NOMO-1 treated with DMSO at 0.1 percent for 48 hours (cell line): ENCODE data around the gene RCN2.
"Not testable (repeated sequence)": the region's sequence is repeated elsewhere in the genome, so short reads cannot be mapped to it uniquely, and the experiment has no call there.

Source experiments
- DNase-seq: peaks from one replicate; lab custom pipeline; 2025; ENCODE audit not compliant: unreplicated experiment; lab: John Stamatoyannopoulos, UW

RCN2 gene

DNA sequence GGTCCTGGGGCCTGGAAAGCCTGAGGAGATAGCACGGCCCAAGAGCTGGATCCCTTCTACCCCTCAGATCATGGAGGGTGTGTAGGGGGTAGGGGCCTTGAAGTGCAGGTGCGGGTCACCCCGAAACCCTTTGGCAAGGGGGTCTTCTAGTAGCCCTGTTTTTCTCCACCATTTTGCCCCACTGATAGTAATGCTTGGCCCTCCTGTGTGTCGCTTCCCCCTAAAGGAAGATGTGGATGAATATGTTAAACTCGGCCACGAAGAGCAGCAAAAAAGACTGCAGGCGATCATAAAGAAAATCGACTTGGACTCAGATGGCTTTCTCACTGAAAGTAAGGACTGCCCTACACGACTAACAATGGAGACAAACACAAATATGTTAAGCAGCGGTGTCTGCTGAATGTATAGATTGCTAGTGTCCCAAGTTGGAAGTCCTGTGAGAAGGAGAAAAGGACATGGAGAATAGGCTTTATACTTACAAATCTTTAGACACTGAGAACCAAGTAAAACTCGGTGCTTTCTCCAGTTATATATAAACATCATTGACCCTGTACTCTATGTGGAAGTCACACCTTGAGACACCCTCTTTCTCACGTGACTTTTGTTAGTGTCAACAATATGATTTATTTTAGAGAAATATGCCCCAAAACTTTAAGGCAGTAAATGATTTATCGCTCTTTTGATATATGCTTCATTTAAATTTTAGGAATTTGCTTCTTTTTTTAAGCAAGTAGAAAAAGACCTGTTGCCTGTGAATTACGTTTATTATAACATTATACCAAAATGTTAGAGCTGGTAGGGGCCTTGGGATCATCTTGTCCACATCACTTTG, 802 bp downstream of the RCN2 start:
- DNase-seq = no peak

DNA sequence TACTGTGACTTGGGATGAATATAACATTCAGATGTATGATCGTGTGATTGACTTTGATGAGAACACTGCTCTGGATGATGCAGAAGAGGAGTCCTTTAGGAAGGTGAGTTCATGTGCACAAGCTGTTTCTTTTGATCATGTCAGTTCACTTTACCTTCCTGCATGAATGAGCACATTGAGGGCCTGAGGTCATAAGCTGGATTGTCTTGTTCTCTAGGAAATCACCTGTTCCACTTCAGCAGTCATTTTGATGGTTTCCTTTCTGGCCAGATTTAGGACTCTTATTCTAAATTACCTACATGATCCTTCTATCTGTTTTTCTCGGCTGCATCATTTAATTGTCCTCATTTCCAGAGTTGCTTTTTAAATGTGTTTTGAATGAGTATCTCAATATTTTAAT, 4.1 kb downstream of the RCN2 start:
- no peak for DNase-seq

DNA sequence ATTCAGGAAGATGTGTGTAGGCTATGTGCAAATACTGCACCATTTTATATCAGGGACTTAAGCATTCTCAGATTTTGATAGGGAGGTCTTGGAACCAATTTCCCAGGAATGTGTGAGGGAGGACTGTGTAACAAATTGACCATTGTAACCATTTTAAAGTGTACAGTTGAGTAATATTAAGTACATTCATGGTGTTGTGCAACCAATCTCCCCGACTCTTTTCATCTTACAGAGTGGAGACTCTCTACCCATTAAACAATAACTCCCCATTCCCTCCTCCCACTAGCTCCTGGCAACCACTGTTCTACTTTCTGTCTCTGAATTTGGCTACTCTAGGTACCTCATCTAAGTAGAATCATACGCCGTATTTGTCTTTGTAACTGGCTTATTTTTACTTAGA, 5.1 kb downstream of the RCN2 start:
- DNase-seq = no peak

DNA sequence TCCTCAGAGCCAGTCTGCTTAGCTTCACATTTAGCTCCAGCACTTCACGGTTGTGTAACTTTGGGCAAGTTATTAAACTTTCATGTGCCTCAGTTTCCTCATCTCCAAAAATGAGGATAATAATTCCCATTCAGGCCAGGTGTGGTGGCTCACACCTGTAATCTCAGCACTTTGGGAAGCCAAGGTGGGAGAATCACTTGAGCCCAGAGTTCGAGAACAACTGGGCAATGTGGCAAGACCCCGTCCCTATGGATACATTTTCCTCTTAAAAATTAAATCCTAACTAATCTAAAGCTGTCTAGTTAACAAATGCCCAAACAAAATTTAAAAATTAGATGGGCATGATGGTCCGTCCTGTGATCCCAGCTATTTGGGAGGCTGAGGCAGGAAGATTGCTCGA, 7.2 kb downstream of the RCN2 start:
- DNase-seq = no peak

DNA sequence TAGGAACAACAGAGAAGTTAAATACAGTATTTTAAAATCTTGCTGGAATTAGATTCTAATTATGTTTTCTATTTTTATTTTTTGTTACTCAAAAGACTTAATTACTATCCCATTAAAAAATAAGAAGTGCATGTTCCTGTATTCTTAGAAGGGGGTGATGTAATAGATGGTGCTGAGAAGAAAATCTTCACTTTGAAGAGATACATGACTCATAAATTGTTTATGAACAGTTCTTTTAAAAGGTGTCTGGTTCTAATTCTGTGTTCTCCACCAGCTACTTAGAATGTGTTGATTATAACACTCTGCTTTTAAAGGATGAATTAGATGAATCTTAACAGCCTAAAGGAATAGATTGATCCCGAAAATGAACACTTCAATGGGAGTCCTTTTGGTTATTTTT, 8.2 kb downstream of the RCN2 start:
- DNase-seq = peak; percentile 68

DNA sequence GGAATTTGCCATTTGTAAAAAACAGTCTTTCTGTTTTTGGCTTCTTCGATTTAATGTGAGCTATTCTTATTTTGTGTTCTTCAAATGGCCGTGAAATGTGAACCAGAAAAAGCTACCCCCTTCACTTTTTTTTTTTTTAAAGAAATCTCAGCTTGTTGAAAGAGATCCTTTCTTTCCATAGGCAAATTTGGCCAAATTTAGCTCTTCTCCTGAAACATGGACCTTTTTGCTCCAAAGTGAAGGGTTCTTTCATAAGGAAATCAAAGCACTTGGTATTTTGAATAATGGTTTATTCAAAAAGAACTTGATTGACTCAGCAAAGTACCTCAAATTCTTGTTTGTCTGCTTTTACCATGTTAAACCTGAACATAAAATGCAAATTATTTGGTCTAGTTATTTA, 10.1 kb downstream of the RCN2 start:
- DNase-seq = no peak

DNA sequence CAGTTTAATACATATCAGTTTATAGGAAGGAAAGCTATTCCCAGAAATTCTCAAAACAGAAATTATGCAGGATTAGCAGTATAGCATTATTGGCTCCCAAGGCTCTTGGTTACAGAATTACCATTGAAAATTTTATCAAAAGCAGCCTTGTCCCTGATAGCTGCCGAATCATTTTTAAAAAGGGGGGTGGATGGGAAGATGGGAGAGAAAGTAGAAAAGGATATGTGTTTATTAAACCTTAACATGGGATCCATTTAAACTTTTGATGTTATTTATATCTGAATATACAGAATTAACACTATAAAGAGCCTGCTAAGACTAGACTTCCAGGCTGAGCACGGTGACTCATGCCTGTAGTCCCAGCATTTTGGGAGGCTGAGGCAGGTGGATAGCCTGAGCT, 10.8 kb downstream of the RCN2 start:
- DNase-seq = no peak

DNA sequence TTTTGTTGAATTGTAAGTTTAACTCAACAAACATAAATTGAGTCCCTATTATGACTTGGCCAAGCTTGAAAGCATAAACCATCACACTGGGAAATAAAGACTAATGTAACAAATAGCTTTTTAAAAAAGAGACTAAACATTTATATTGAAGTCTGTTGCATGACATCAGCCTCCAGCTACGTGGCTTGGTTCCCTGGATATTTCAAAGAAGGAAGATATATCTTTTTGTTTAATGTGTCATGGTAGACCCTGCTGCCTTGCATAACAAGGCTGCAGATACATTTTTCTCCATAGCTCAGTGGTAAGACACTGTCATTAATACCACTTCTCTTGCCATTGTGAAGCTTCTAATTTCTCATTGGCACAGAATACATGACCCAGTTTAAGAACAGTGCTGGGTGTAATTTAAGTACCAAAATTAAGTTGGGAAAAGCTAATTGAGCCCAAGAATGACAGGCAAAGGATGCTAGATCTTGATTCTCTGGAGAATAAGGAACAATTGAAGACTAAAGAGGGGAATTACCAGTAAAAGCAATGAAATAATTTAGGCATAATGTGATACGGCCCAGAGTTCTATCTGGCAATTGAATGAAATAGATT, 14.0 kb downstream of the RCN2 start:
- DNase-seq = no peak

DNA sequence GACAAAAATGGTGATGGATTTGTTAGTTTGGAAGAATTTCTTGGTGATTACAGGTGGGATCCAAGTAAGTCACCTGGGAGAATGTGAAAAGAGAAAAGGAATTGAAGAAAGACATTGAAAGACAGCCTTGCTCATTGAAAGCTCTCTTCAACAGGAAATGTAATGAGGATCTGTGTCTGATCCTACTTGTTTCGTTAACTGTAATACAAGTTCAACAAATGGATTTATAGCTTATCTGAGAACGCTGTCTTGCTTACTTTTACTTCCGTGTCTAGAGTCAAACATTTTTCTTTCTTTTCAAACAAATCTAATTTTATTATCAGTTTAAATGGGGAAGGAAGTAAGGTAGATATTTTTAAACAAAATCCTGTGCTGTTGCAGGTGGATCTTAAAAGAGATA, 15.9 kb downstream of the RCN2 start:
- peak; percentile 36 for DNase-seq

DNA sequence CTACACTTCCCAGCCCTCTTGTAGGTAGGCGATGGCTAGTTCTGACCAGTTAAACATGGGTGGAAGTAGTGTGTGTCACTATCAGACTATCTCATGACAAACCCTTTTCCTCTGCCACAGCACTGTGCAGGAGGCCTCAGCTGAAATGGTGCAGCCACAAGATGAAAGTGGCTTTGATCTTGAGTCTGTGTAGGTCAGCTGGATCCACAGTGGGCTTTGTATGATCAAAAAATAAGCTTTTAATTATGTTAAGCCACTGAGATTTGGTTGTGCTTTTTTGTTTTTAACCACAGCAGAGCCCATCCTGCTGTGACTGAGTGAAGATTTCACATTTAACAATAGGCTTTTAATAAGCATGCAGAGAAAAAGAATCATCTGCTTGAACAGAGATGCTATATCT, 19.7 kb downstream of the RCN2 start:
- no peak for DNase-seq

DNA sequence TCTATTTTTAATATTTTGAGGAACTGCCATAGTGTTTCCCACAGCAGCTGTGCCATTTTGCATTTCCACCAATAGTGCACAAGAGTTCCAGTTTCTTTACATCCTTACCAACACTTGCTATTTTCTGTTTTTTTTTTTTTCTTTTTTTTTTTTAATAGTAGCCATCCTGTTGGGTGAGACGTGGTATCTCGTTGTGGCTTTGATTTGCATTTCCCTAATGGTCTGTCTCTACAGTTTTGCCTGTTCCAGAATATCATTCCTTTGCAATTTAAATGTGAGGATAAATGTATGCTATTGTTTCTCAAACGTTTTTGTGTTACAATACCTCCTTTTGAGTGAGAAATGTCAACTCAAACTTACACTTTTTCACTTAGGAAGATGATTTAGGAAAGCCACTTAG, 22.4 kb downstream of the RCN2 start:
- DNase-seq = no peak

DNA sequence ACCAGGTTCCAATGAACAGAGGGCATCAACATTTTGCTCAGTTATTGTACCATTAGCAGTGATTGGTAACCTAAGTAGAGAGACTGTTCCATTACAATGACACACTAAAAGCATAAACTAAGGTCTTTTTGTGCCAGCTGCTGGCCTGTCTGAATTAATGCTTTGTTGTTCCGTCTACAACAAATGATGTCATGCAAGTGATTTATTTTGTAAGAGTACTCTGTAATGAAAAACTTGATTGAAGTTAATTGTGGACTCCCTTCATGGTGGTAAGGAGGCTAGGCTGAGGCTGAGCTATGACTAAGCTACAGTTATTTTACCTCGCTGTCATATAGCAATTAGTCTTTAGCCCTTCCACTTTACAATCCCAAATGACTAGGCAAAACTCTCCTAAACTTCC, 23.2 kb downstream of the RCN2 start:
- no peak for DNase-seq

DNA sequence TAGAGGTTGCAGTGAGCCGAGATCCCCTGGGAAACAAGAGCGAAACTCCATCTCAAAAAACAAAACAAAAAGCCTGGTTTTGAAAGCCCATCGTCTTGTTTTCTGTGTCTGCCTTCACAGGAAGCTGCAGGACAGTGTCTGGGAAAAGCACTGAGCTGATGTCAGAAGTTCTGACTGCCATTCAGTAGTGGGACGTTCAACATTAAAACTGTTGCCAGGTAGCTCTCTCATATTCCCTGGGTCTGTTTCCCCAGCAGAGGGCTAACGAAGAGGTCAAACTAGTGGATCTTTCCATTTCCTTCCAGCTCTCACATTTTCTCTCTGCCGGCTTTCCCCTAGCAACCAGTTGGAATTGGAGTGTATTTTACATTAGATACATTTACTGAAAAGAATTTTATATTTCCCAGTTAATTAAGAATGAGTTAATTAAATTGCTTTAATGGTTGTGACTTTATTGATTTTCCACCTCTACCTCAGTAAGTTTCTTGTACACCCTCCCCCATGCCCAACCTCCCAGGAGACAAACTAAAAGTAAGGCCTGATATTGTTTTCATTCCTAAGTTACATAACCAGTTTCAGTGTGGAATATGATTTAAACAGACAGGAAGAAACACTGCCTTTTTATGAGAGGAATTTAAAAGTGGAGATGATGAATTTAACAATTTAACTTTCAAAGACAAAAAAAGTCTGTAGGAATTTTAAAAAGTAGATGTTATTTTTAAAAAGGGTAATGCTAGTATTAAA, 29.9 kb downstream of the RCN2 start:
- no peak for DNase-seq

DNA sequence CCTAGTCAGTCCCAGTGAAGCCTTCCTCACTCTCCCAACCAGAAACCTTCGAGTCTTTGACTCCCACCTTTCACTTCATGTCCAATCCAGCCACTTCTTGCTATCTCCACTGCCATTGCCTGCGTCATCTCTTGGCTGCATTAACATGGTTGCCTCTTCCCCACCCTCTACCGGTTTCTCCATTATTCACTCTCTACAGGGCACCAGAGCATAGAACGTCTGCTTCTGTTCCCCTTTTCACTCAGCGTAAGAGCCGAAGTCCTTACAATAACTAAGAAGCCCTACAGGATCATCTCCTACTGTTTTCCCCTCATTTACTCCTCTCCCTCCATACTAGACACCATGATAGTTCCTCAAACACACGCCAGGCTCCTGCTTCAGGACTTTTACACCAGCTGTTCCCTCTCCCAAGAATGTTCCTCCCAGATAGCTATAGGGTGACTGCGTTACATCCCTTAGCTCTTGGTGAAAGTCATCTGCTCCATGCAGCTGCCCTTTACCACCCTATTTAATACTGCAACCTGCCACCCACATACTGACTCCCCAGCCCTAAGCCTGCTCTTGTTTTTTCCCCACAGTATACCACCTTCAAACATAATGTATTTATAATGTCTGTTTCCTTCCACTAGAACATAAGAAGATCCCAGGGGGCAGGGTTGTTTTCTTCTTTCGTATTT, 30.9 kb downstream of the RCN2 start:
- DNase-seq = no peak

DNA sequence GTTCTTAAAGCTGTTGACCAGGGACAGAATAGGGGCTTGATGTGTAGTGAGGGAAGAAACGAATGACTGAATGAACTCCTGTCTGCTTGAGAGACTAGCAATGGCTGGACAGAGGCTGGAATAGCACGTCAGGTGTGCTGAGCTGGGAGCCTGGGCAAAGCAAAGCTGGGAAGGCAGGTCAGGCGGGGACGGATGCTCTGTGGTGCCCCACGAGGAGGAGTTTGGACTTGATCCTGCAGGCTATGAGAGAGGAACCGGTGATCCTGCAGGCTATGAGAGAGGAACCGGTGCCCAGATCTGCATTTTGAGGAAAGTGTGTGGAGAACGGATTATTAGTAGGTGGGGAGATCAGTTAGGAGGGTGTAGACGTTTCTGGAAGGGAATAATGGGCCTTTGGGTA, 32.0 kb downstream of the RCN2 start:
- DNase-seq = no peak

DNA sequence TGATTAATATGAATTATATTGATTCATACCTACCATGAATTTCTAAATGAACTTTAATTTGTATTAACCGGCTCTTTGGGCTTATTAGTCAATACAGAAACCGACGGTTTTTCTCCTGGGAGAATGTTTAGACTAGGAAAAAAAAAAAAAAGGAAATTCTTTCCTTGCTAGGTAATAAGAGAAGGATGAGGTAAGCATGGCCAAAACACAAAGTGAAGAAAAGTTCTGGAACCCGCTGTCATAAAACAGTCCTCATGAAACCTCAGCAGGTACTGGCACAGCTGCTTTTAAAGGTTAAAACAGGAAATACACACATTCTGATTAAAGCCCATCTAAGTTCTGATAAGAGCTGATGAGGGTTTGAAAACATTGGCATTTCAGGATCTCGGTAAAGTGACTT, 32.6 kb downstream of the RCN2 start:
- DNase-seq = no peak

DNA sequence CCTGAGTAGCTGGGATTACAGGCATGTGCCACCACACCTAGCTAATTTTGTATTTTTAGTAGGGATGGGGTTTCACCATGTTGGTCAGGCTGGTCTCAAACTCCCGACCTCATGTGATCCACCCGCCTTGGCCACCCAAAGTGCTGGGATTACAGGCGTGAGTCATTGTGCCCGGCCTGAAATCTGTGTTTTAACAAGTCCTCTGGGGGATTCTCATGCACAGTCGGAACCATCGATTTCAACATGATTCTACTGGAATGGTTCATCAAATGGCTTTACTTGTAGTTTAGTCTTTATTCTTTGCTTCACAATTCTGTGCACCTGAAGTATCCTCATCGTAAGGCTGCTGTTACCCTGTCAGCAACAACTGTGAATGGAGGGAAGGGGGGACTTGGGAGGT, 34.5 kb downstream of the RCN2 start:
- DNase-seq = not testable (repeated sequence)

DNA sequence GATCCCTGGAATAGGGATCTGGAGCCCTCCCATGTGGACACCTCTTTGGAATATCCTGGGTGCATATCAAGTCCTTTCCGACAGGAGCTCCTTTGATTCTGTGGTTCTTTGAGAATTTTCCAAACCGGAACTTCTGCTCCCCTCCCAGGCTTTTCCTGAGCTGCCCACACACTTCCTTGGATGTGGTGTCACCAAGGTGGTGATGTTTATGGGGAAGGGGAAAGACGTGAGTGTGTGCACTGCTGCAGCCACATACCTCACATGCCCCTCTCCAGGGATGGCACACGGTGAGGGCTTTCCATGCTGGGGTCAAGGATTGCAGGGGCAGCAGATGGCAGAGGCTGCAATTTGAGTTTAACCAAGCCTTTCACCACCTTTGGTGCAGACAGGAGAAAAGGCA, 35.5 kb downstream of the RCN2 start:
- DNase-seq = no peak

DNA sequence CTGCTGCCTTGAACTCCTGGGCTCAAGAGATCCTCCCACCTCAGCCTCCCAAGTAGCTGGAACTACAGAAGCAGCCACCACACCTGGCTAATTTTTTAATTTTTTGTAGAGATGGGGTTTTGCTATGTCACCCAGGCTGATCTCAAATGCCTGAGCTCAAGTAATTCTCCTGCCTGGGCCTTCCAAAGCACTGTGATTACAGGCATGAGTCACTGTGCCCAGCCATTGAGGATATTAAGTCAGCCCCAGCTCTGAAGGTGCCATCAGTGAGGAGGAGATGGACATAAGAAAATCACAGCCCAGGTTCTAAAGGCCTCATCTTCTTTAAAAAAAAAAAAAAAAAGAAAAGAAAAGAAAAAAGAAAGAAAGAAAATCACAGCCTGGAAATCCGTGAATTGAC, 36.8 kb downstream of the RCN2 start:
- DNase-seq = no peak

DNA sequence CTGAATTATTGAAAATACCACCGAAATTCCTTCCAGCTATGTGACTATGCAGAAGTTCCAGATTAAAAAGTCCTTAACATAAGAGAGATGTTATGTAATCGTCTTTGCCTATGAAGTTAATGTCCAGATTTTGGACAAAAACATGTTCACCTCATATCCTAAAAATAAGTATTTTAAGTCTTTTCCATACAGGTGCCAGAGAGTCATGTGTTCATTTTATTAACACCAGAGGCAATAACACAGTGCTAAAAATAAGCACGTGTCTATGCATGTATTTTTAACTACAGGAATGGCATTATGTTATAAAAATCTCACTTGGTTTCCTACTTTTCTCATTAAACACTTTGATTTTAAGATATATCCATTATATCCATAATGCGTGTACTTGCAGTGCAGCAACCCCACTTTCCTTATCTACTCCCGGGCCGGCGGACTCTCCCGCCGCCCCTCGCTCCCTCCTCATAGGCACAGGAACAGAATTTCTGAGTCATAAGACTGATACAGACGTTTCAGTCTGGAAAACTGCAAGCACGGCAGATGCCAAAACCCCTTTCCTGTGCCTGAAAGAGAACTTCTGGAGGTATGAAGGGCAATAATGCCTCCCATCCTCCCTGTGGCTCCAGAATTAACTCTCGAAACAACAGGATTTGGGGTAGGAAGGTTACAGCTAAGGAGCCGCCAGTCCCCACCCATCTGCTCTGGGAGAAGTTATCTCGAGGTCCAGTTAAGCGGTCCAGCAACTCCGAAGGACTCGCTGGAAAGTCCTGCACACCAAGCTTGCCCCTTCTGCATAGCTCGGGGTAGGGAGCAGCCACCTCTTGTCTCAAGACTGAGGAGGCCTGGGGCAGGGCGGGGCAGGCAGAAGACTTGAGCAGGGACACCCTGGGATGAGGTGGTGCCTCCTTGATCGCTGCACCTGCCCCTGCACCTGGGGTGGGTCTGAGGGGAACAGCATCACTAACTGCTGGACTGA, 41.1 kb downstream of the RCN2 start:
- no peak for DNase-seq

DNA sequence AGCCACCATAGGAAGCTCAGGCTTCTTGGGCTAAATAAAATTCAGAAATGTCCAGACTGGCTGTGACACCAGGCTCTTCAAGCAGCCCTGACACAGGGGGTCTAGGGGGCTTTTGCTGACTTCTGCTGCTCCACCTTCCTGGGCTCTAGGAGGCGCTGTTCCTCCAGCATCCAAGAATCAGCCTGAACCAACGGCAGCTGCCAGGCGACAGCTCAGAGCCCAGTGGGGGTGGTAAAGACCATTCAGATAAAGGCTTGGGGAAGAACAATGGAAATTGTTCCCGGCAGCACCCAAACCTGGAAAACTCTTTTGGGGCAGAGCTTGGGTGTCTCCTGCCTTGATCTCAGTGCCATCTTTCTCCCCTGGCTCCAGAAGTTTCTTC, 41.8 kb downstream of the RCN2 start:
- DNase-seq = peak; percentile 57
